CD4-positive, alpha-beta T cell (primary cell): ENCODE measurements around the gene ACE. TPM values are rescaled to one million over a fixed set of nuclear protein-coding genes. Genes with fewer than 3 reads are reported as not detected.
"Not testable (repeated sequence)": the region's sequence is repeated elsewhere in the genome, so short reads cannot be mapped to it uniquely, and the experiment has no call there.

Experiments used
- ATAC-seq: fragments of 200-7000 bp; cut with Tn5 transposase; one replicate; pipeline ENCODE4 v1.10.0; 2022; ENCODE audit warnings: mild to moderate bottlenecking; ENCODE audit not compliant: poor library complexity
- CTCF ChIA-PET: fragments of 350-600 bp; sonication (Branson Sonifier 250); formaldehyde crosslinking; loops from one replicate; lab custom pipeline; 2021; ENCODE audit warnings: antibody characterized with exemption, inconsistent platforms; lab: Charles Lee
- POLR2A ChIA-PET: fragments of 350-600 bp; sonication (Branson Sonifier 250); formaldehyde crosslinking; loops from one replicate; lab custom pipeline; 2021; ENCODE audit warnings: antibody characterized with exemption, inconsistent platforms; lab: Charles Lee
- DNase-seq, 14 experiments: peaks; one replicate each; pipeline ENCODE4 v3.0.0-alpha.2; 2013 to 2020; ENCODE audit warnings: mixed read lengths in 2 of 14
- H3K27ac ChIP-seq, 2 donors: one replicate each; pipeline versions ENCODE4 v1.5.1 to v1.7.0; 2013; ENCODE audit warnings: low read length in 2 of 2, low read depth in 1 of 2, mild to moderate bottlenecking in 1 of 2
- H3K27me3 ChIP-seq, 2 experiments: 1 replicate in 1 of 2; 2 replicates in 1 of 2; pipeline versions ENCODE4 v1.6.1 to v1.7.0; 2013; ENCODE audit warnings: low read length in 2 of 2, control low read depth in 1 of 2, mild to moderate bottlenecking in 1 of 2, moderate library complexity in 1 of 2; ENCODE audit not compliant: insufficient read depth in 2 of 2, control insufficient read depth in 1 of 2
- H3K36me3 ChIP-seq: one replicate; pipeline ENCODE4 v1.6.1; 2013; ENCODE audit warnings: low read length, control low read depth; ENCODE audit not compliant: insufficient read depth
- H3K4me1 ChIP-seq: one replicate; pipeline ENCODE4 v1.6.1; 2013; ENCODE audit warnings: low read length, control low read depth; ENCODE audit not compliant: insufficient read depth
- H3K4me3 ChIP-seq: one replicate; pipeline ENCODE4 v1.5.1; 2013; ENCODE audit warnings: mild to moderate bottlenecking, low read length, moderate library complexity
- H3K9me3 ChIP-seq, 2 experiments: 1 replicate in 1 of 2; 2 replicates in 1 of 2; pipeline versions ENCODE4 v1.6.1 to v1.7.0; 2013; ENCODE audit warnings: low read length in 2 of 2, mild to moderate bottlenecking in 2 of 2, control low read depth in 1 of 2, moderate library complexity in 1 of 2; ENCODE audit not compliant: control insufficient read depth in 1 of 2, insufficient read depth in 1 of 2
- H3K27ac Mint-ChIP-seq: one replicate; pipeline ENCODE4 v1.8.0; 2020; ENCODE audit warnings: mixed read lengths
- H3K27me3 Mint-ChIP-seq: one replicate; pipeline ENCODE4 v1.8.0; 2021; ENCODE audit warnings: mixed read lengths
- H3K36me3 Mint-ChIP-seq: one replicate; pipeline ENCODE4 v1.8.0; 2021; ENCODE audit warnings: low read depth, mixed read lengths
- H3K4me1 Mint-ChIP-seq: one replicate; pipeline ENCODE4 v1.8.0; 2021; ENCODE audit warnings: low read depth, mixed read lengths
- H3K4me3 Mint-ChIP-seq: one replicate; pipeline ENCODE4 v1.8.0; 2020; ENCODE audit warnings: mild to moderate bottlenecking, mixed read lengths
- H3K9me3 Mint-ChIP-seq: one replicate; pipeline ENCODE4 v1.8.0; 2020; ENCODE audit warnings: mixed read lengths
- intact Hi-C, 2 experiments: fragments of 100-400 bp; cut with DNase I in 1 of 2; cut with micrococcal nuclease in 1 of 2; formaldehyde crosslinking; loops; one replicate each; pipeline versions ENCODE4 v1.15.1 to v1.9.0; 2023 to 2025; cut with DNase I, micrococcal nuclease
- total RNA-seq, 174 experiments: library from RNA in 2 of 174; stranded (reverse) in 2 of 174; gene quantifications; one replicate each; pipeline ENCODE4 v1.2.3 and lab custom pipeline; 2021 to 2026
- TF ChIP-seq, protein P1 (sequence below): fragments of 200-600 bp; IDR thresholded peaks from one replicate; pipeline ENCODE4 v1.8.0; 2022; ENCODE audit warnings: antibody characterized with exemption, mild to moderate bottlenecking

Gene ACE
- total RNA-seq, 2 experiments from 2014 or later = 7.4 to 10.2 TPM

DNA sequence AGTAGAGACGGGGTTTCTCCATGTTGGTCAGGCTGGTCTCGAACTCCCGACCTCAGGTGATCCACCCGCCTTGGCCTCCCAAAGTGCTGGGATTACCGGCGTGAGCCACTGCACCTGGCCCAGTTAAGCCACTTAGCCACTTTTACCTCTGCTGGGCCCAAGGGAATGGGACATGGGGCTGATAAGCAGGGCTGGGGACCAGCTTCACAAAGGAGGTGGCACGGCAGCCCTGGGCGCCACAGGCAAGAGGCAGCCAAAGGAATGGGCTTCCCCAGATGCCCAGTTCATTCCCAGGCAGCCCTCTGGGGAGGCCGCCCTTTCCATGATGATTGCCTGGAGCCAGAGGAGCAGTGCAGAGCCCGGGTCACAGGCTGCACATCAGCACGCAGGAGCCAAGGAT is 25.7 kb upstream of the ACE start:
- peaks cover 0 to 3% of the 10 kb centered on the region in 2 experiments for H3K9me3 ChIP-seq
- Mint-ChIP-seq H3K4me3 (no peak overlapping the region), H3K27ac (no peak overlapping the region), H3K9me3 (no peaks in the 10 kb centered on the region), H3K27me3 (peaks cover 6% of the 10 kb centered on the region), H3K4me1 (peaks cover 15% of the 10 kb centered on the region), H3K36me3 (no peaks in the 10 kb centered on the region)
- ATAC-seq = no peak
- H3K36me3 ChIP-seq = no peaks in the 10 kb centered on the region
- H3K27me3 ChIP-seq = no peaks in the 10 kb centered on the region
- intact Hi-C loops = no loop called here
- H3K4me3 ChIP-seq = no peak overlapping the region
- peaks cover 29% of the 10 kb centered on the region for H3K4me1 ChIP-seq
- ChIA-PET CTCF (interaction anchor here (1.1 to 1.5 kb wide), 2 partner anchors 26 kb away, joined by 3 read pairs; partner anchors contain the start of gene ACE), POLR2A (no interaction called here)
- no peak for DNase-seq
- H3K27ac ChIP-seq = no peak overlapping the region
- TF ChIP-seq, protein P1, sequence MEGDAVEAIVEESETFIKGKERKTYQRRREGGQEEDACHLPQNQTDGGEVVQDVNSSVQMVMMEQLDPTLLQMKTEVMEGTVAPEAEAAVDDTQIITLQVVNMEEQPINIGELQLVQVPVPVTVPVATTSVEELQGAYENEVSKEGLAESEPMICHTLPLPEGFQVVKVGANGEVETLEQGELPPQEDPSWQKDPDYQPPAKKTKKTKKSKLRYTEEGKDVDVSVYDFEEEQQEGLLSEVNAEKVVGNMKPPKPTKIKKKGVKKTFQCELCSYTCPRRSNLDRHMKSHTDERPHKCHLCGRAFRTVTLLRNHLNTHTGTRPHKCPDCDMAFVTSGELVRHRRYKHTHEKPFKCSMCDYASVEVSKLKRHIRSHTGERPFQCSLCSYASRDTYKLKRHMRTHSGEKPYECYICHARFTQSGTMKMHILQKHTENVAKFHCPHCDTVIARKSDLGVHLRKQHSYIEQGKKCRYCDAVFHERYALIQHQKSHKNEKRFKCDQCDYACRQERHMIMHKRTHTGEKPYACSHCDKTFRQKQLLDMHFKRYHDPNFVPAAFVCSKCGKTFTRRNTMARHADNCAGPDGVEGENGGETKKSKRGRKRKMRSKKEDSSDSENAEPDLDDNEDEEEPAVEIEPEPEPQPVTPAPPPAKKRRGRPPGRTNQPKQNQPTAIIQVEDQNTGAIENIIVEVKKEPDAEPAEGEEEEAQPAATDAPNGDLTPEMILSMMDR = no peak

DNA sequence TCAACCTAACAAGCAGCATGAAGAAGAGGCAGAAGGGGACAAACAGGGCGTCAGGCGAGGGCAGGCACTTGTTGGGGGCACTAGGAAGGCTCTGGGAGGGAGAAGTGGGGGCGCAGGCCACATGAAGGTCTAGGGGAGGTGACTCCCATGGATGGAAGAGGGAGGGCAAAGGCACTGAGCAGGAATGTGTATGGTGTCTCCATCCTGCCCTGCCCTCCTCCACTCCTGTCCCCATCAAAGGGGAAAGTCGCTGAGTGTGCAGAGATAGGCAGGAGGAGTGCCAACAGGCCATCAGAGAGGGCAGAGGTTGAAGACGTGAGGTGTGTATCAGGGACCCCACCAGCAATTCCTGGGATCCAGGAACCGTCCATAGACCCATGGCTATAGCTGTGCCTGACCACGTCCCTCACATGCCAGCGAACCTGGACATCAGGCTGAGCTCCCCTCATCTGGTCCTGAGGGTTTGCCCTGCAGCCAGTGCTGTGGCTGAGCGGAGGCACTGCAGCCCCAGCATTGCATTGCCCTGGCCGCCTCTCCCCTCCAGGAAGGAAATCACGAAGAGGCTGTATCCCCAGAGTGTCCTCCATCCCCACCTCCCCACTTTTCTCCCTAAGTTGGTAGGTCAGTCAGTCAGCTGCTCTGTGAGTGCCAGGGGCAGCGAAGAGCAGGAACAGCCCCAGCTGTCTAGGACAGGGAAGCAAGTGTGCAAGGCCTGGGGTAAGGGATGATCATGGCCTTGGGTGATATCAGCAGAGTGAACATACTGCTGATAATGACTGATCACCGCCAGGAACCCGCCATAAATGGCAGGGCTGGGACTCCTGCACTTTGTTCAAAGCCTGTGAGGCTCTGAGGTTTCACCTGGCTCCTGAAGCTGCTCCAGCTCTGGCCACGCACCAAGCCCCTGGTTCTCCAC is 24.6 kb upstream of the ACE start:
- intact Hi-C loops = no loop called here
- TF ChIP-seq, protein P1 = no peak
- no peak for DNase-seq
- Histone ChIP-seq H3K9me3 (peaks cover 0 to 3% of the 10 kb centered on the region in 2 experiments), H3K27me3 (no peaks in the 10 kb centered on the region), H3K36me3 (no peaks in the 10 kb centered on the region), H3K27ac (no peak overlapping the region), H3K4me1 (peaks cover 18% of the 10 kb centered on the region), H3K4me3 (no peak overlapping the region)
- H3K9me3 Mint-ChIP-seq = no peaks in the 10 kb centered on the region
- POLR2A ChIA-PET = no interaction called here
- peaks cover 11% of the 10 kb centered on the region for H3K4me1 Mint-ChIP-seq
- CTCF ChIA-PET = interaction anchor here (1.5 kb wide), 1 partner anchor 27 kb away, joined by 4 read pairs; no protein-coding TSS in a partner anchor
- H3K36me3 Mint-ChIP-seq = no peaks in the 10 kb centered on the region
- H3K27ac Mint-ChIP-seq = no peak overlapping the region
- H3K27me3 Mint-ChIP-seq = peaks cover 6% of the 10 kb centered on the region
- H3K4me3 Mint-ChIP-seq = no peak overlapping the region
- no peak for ATAC-seq

DNA sequence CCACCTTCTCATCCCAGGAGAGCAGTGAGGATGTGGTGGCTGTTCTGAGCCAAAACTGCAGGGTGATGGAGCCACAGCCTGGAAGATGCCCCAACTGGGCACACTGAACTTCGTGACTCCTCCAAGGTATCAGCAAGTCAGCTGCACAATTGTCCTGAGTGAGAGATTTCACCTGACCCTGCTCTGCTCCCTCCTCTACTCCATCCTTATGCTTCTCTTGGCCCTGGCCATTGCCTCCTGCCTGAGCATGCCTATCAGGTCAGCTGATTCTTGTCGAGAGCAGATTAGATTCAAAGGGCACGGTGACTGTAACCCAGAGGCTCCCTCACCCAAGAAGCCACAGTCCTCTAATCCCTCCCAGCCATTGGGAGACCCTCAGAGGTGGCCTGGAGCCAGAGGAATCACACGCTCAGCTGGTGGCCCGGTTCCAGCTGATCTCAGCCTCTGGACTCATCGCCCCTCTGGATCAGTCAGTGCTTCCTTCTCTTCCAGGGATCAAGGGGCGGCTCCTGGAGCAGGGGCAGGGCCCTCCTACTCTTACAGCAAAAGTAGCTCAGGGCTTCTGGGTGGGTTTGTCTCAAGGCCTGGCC is 23.8 kb upstream of the ACE start:
- POLR2A ChIA-PET = no interaction called here
- ATAC-seq (no peak), DNase-seq (no peak)
- CTCF ChIA-PET = interaction anchor here (1.5 kb wide), 1 partner anchor 26 kb away, joined by 4 read pairs; no protein-coding TSS in a partner anchor
- H3K27me3 Mint-ChIP-seq = peaks cover 6% of the 10 kb centered on the region
- intact Hi-C loops = no loop called here
- no peak overlapping the region for H3K4me3 Mint-ChIP-seq
- no peaks in the 10 kb centered on the region for H3K9me3 Mint-ChIP-seq
- H3K27me3 ChIP-seq = no peaks in the 10 kb centered on the region
- no peak overlapping the region for H3K27ac ChIP-seq
- peaks cover 8% of the 10 kb centered on the region for H3K4me1 Mint-ChIP-seq
- peaks cover 11% of the 10 kb centered on the region for H3K4me1 ChIP-seq
- H3K9me3 ChIP-seq = no peaks in the 10 kb centered on the region
- no peak overlapping the region for H3K27ac Mint-ChIP-seq
- TF ChIP-seq, protein P1 = no peak
- no peaks in the 10 kb centered on the region for H3K36me3 ChIP-seq
- H3K4me3 ChIP-seq = no peak overlapping the region
- no peaks in the 10 kb centered on the region for H3K36me3 Mint-ChIP-seq

DNA sequence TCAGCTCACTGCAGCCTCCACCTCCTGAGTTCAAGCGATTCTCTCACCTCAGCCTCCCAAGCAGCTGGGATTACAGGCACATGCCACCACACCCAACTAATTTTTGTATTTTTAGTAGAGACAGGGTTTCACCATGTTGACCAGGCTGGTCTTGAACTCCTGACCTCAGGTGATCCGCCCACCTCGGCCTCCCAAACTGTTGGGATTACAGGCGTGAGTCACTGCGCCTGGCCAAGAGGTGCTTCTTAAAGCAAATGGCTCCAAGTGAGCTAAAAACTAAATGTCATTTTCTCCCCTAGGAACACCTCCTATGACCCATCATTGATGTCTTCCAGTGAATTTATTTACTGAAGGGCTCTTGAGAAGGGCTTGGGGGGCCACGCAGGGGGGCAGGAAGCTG is 22.5 kb upstream of the ACE start:
- H3K4me1 ChIP-seq, H3K9me3 Mint-ChIP-seq, intact Hi-C loops, H3K36me3 Mint-ChIP-seq, H3K36me3 ChIP-seq, H3K4me3 Mint-ChIP-seq, H3K4me1 Mint-ChIP-seq, H3K27ac Mint-ChIP-seq, ATAC-seq, H3K27me3 Mint-ChIP-seq, DNase-seq, CTCF ChIA-PET, H3K27ac ChIP-seq, H3K9me3 ChIP-seq, H3K4me3 ChIP-seq, H3K27me3 ChIP-seq: not testable (repeated sequence)
- POLR2A ChIA-PET = interaction anchor here (0.7 kb wide), 1 partner anchor 15 kb away, joined by 3 read pairs; no protein-coding TSS in a partner anchor
